ENCODE results near the gene POLR1E.

GRCh38 chr9:37542895-37543294, 57.1 kb downstream of the POLR1E start:
- TF ChIP-seq EZH2 (IDR thresholded peaks at IDR 0.05; ENCODE audit: borderline replicate concordance, low read depth, low read length, severe bottlenecking), result no peak
- TF ChIP-seq, protein P1, sequence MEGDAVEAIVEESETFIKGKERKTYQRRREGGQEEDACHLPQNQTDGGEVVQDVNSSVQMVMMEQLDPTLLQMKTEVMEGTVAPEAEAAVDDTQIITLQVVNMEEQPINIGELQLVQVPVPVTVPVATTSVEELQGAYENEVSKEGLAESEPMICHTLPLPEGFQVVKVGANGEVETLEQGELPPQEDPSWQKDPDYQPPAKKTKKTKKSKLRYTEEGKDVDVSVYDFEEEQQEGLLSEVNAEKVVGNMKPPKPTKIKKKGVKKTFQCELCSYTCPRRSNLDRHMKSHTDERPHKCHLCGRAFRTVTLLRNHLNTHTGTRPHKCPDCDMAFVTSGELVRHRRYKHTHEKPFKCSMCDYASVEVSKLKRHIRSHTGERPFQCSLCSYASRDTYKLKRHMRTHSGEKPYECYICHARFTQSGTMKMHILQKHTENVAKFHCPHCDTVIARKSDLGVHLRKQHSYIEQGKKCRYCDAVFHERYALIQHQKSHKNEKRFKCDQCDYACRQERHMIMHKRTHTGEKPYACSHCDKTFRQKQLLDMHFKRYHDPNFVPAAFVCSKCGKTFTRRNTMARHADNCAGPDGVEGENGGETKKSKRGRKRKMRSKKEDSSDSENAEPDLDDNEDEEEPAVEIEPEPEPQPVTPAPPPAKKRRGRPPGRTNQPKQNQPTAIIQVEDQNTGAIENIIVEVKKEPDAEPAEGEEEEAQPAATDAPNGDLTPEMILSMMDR (IDR thresholded peaks at IDR 0.05; ENCODE audit: borderline replicate concordance, extremely low read depth, low read length, poor library complexity, severe bottlenecking), result no peak

All from DND-41 (cell line).